VCaP (cell line): Measurements from ENCODE around the gene WWOX.

ENCODE experiments used
- H3K27ac ChIP-seq: fragments of 450-650 bp; 2 replicates; pipeline ENCODE4 v1.5.1; 2017
- TF ChIP-seq, protein P1 (sequence below): fragments of 450-650 bp; conservative IDR thresholded peaks from 2 replicates; pipeline ENCODE4 v1.5.1; 2017; ENCODE audit warnings: mild to moderate bottlenecking, moderate library complexity

The WWOX gene

DNA sequence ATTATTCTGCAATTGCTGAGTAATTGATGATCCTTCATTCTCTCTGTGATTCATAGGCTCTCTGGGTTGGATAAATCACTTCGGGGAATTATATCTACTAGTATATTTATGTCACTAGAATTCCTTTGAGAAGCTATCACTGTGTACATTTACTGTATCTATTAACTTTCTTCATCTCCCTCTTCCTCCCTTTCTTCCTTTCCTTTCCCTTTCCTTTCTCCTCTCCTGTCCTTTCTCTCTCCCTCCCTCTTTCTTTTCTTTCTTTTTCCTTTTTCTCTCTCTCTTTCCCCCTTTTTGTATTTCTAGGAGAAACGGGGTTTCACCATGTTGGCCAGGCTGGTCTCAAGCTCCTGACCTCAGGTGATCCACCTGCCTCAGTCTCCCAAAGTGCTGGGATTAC is 711.8 kb downstream of the WWOX start:
- TF ChIP-seq, protein P1, sequence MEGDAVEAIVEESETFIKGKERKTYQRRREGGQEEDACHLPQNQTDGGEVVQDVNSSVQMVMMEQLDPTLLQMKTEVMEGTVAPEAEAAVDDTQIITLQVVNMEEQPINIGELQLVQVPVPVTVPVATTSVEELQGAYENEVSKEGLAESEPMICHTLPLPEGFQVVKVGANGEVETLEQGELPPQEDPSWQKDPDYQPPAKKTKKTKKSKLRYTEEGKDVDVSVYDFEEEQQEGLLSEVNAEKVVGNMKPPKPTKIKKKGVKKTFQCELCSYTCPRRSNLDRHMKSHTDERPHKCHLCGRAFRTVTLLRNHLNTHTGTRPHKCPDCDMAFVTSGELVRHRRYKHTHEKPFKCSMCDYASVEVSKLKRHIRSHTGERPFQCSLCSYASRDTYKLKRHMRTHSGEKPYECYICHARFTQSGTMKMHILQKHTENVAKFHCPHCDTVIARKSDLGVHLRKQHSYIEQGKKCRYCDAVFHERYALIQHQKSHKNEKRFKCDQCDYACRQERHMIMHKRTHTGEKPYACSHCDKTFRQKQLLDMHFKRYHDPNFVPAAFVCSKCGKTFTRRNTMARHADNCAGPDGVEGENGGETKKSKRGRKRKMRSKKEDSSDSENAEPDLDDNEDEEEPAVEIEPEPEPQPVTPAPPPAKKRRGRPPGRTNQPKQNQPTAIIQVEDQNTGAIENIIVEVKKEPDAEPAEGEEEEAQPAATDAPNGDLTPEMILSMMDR: no peak

GRCh38 chr16:78812582-78812981 is 713.1 kb downstream of the WWOX start:
- TF ChIP-seq, protein P1: no peak
- H3K27ac ChIP-seq: no peak overlapping the region

More for the DNA sequence above, 711.8 kb downstream of the WWOX start:
- H3K27ac ChIP-seq: no peak overlapping the region

- H3K27ac ChIP-seq: no peak overlapping the region
- TF ChIP-seq, protein P1: no peak
These were observed 714.3 kb downstream of the WWOX start for GRCh38 chr16:78813661-78814311.

- TF ChIP-seq, protein P1: no peak
- no peak overlapping the region for H3K27ac ChIP-seq
These were observed 716.3 kb downstream of the WWOX start for GRCh38 chr16:78815713-78816112.

DNA sequence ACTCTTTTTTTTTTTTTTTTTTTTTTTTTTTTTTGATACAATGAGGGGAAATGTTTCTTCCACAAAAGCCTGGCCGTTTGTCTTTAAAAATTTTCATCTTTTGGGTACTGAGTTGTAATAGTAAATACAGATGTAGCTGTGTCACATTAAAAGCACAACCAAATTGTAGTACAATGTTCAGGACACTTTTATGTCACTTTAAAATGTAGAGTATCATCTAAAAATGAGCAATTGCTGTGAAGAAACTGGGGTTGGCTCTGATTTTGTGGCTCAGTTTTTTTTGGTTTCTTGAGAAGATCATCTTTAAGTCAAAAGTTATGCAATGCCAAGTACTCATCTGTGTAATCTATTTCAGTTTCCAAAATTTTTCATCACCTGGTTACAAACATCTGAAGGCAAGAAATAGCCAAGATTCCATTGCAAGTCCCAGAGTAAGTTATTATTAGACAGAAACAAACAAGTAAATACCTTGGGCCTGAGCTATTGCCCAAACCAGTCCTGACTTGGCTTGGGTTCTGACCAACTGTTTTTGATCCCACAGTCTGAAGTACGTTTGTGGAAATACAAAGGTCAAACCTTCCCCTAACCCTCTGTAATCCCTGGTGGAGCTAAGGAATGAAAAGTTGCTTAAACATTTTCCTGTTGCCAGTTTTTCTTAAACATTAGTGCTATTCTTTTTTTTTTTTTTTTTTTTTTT is 717.2 kb downstream of the WWOX start:
- TF ChIP-seq, protein P1: no peak
- H3K27ac ChIP-seq: no peak overlapping the region

DNA sequence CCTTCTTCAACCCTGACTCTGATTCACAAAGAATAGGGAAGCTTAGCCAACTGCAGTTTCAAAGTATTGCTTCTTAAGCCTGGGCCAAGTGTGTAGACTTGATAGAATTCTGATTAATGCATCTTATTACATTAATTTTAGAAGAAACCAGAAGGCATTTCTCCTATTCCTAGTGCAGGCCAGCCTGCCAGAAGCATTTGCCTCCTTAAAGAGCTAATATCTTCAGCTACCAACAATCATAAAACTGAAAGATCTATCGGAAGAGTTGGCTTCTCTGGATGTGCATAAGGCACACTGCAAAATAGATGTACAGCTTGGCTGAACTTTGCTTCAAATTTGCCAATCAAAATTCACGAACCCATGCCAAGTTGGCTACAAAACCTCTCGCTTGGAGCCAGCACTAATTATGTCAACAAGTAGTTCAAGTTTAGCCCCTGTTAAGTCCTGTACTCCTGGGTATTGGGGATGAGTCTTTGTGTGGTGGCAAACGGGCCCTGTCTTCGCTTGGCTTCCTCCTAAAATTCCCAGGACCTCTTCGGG is 717.8 kb downstream of the WWOX start:
- TF ChIP-seq, protein P1: no peak
- H3K27ac ChIP-seq: no peak overlapping the region

- TF ChIP-seq, protein P1: no peak
- H3K27ac ChIP-seq: no peak overlapping the region
These were observed 721.9 kb downstream of the WWOX start for GRCh38 chr16:78821335-78821734.
